ENCODE data around the gene RAPGEF3. TPM values are rescaled to one million over a fixed set of nuclear protein-coding genes. Genes with fewer than 3 reads are reported as not detected.

RAPGEF3 gene
- total and polyA plus RNA-seq, 2 of the 8 experiments (the other 6 are each of a cell fraction or from before 2014, with no cell fraction given) = 5.0 to 9.4 TPM

DNA sequence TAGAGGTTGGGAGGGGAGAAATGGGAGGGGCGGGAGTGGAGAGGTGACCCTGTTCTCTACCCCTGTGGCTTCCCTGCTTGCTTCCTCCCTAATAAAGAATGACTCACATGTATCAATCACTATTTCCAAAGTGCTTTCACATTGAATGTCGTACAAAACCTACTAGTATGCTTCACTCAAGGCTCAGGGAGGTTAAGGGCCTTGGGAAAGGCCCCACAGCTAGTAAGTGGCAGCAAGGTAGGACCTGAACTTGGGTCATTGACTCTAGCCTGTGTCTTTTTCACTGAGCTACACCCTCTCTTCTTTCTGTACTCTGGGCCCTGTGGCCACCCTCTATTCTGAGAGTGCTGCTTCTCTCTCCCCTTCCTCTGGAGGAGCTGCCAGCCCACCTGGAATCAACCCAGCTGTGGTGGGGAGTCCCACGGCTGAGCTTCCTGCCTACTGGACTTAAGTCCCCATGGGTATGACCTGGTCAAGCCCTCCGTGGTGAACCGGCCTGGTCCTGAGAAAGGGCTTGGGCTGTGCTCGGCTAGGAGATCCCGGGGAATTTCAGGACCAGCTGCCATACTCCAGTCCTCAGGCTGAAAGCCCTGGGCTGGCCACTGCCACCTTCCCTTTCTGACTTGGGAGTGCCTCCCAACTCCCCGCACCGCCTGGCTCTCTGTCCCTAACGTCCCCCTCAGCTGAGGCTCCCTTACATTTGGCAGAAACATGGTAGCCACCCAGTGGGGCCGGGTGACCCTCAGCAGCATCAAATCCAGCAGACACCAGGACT is 27.4 kb upstream of the RAPGEF3 start:
- Histone ChIP-seq H4K20me1 (replicated peaks in 1 of 2; ENCODE audit: control insufficient read depth in 1 of 2, insufficient read depth in 2 of 2, low read length in 2 of 2) (peaks cover 0 to 28% of the 10 kb centered on the region in 2 experiments), H3K79me2 (ENCODE audit: control insufficient read depth in 1 of 2, insufficient read depth in 2 of 2, low read length in 2 of 2) (no peaks in the 10 kb centered on the region), H4K8ac (ENCODE audit: extremely low read depth, insufficient read depth, low read length) (no peak overlapping the region), H3K9me3 (ENCODE audit: insufficient read depth in 2 of 2, low read depth in 1 of 2, low read length in 1 of 2) (no peaks in the 10 kb centered on the region), H3K36me3 (ENCODE audit: control insufficient read depth in 2 of 4, insufficient read depth in 4 of 4, low read length in 3 of 4) (peaks cover 27 to 47% (median 40%) of the 10 kb centered on the region in 4 experiments), H3K18ac (ENCODE audit: extremely low read depth, low read length) (no peak overlapping the region), H3K4me2 (ENCODE audit: insufficient read depth in 1 of 2, low read depth in 2 of 2, low read length in 2 of 2) (no peak overlapping the region), H2AK5ac (ENCODE audit: low read depth, low read length) (no peak overlapping the region), H4K91ac (replicated peaks; ENCODE audit: insufficient read length, low read length) (no peak overlapping the region), H3K4ac (replicated peaks; ENCODE audit: insufficient read length, low read depth, low read length) (no peak overlapping the region), H2BK12ac (ENCODE audit: low read depth, low read length) (no peak overlapping the region), H3K27ac (ENCODE audit: low read depth, low read length) (no peak overlapping the region), H2BK20ac (ENCODE audit: low read length) (no peak overlapping the region), H2BK120ac (replicated peaks; ENCODE audit: low read depth, low read length) (no peak overlapping the region), H3K23ac (ENCODE audit: insufficient read length) (no peak overlapping the region), H2AFZ (ENCODE audit: low read length) (no peak overlapping the region), H3K79me1 (ENCODE audit: low read depth, low read length) (no peaks in the 10 kb centered on the region), H3K4me1 (replicated peaks in 1 of 4; ENCODE audit: control insufficient read depth in 3 of 4, insufficient read depth in 4 of 4, low read length in 3 of 4) (no peaks in the 10 kb centered on the region), H3K4me3 (ENCODE audit: extremely low read depth in 1 of 4, insufficient read depth in 2 of 4, low read depth in 3 of 4, low read length in 4 of 4) (no peak overlapping the region), H2BK5ac (ENCODE audit: low read depth, low read length) (no peak overlapping the region), H3K27me3 (replicated peaks in 1 of 4; ENCODE audit: control insufficient read depth in 3 of 4, extremely low read depth in 1 of 4, insufficient read depth in 3 of 4, low read length in 3 of 4) (no peaks in the 10 kb centered on the region), H4K5ac (ENCODE audit: insufficient read length, low read depth, low read length) (no peak overlapping the region), H3K14ac (ENCODE audit: insufficient read length) (no peak overlapping the region), H3K23me2 (ENCODE audit: low read depth, low read length) (no peaks in the 10 kb centered on the region), H2BK15ac (ENCODE audit: low read length) (no peak overlapping the region), H3K9ac (replicated peaks in 1 of 4; ENCODE audit: extremely low read depth in 1 of 4, low read depth in 3 of 4, low read length in 3 of 4) (no peak overlapping the region), H3K56ac (replicated peaks; ENCODE audit: insufficient read length, low read depth, low read length) (no peak overlapping the region)
- WGBS, 2 experiments (ENCODE audit: extremely low coverage in 1 of 2, insufficient coverage in 1 of 2, insufficient read length in 1 of 2, insufficient replicate concordance in 2 of 2, low coverage in 1 of 2, low lambda C conversion rate in 2 of 2, missing lambda C conversion rate in 1 of 2) = 92% methylated on average over 11 of the region's 11 CpGs; no CpG with 5 or more reads in 1 of the 2 experiments
- CTCF ChIA-PET (ENCODE audit: partially characterized antibody) = interaction anchor here (1.4 to 58.8 kb wide), 6 partner anchors 8 to 84 kb away, joined by 4 to 2442 read pairs (median 162); partner anchors contain the start of genes ENDOU, RAPGEF3 and RPAP3
- FAIRE-seq (no peak), DNase-seq (ENCODE audit: low read depth in 1 of 2, low spot score in 2 of 2) (no peak)
- POLR2A ChIA-PET (ENCODE audit: partially characterized antibody) = interaction anchor here (1.1 kb wide), 1 partner anchor 11 kb away, joined by 3 read pairs; no protein-coding TSS in a partner anchor
- TF ChIP-seq TCF12 (IDR thresholded peaks at IDR 0.05; ENCODE audit: low read depth, low read length) = no peak
- TF ChIP-seq ASH2L (IDR thresholded peaks at IDR 0.05; ENCODE audit: low read length) = no peak
- TF ChIP-seq MAFK (IDR thresholded peaks at IDR 0.05; ENCODE audit: low read depth, low read length) = no peak
- TF ChIP-seq EGR1 (IDR thresholded peaks at IDR 0.05; ENCODE audit: borderline replicate concordance, low read depth, low read length) = no peak
- TF ChIP-seq CTBP2 (IDR thresholded peaks at IDR 0.05; ENCODE audit: borderline replicate concordance, insufficient read depth, insufficient read length, low read length) = no peak
- TF ChIP-seq YY1 (IDR thresholded peaks at IDR 0.05; ENCODE audit: low read depth, low read length) = no peak
- no peak for TF ChIP-seq KDM5A (IDR thresholded peaks at IDR 0.05; ENCODE audit: low read length)
- TF ChIP-seq, protein P1, sequence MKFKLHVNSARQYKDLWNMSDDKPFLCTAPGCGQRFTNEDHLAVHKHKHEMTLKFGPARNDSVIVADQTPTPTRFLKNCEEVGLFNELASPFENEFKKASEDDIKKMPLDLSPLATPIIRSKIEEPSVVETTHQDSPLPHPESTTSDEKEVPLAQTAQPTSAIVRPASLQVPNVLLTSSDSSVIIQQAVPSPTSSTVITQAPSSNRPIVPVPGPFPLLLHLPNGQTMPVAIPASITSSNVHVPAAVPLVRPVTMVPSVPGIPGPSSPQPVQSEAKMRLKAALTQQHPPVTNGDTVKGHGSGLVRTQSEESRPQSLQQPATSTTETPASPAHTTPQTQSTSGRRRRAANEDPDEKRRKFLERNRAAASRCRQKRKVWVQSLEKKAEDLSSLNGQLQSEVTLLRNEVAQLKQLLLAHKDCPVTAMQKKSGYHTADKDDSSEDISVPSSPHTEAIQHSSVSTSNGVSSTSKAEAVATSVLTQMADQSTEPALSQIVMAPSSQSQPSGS (IDR thresholded peaks at IDR 0.05; ENCODE audit: low read length) = no peak
- no peak for TF ChIP-seq KDM1A (IDR thresholded peaks at IDR 0.05; ENCODE audit: borderline replicate concordance, low read length)
- no peak for TF ChIP-seq EP300 (IDR thresholded peaks at IDR 0.05; ENCODE audit: borderline replicate concordance in 1 of 2, low read depth in 2 of 2, low read length in 2 of 2)
- no peak for TF ChIP-seq SIX5 (IDR thresholded peaks at IDR 0.05; ENCODE audit: low read depth, low read length)

Measured in H1 (cell line).